ENCODE results near the gene LRP5. TPM values are rescaled to one million over a fixed set of nuclear protein-coding genes. Genes with fewer than 3 reads are reported as not detected.

The LRP5 gene
- total RNA-seq, result 10 to 100 TPM; 11.7 to 13.6 TPM

- ChIA-PET CTCF (interaction anchor here (1.1 kb wide), 1 partner anchor 42 kb away, joined by 3 read pairs; no protein-coding TSS in a partner anchor), POLR2A (no interaction called here)
- Mint-ChIP-seq H3K27me3 (peaks cover 3% of the 10 kb centered on the region), H3K4me3 (peak within 1 kb of the TSS; percentile 84), H3K9me3 (ENCODE audit: low read depth) (no peaks in the 10 kb centered on the region), H3K4me1 (peaks cover 21% of the 10 kb centered on the region), H3K27ac (peak within 1 kb of the TSS; percentile 83), H3K36me3 (ENCODE audit: low read depth) (no peaks in the 10 kb centered on the region)
- ATAC-seq (peak; percentile 60), DNase-seq (peak; percentile 33)
- intact Hi-C loops (cut with DNase I, micrococcal nuclease), result loop anchor here in 1 of 2 experiments (2.0 to 5.0 kb wide), 2 partner anchors 70 to 531 kb away; no protein-coding TSS in a partner anchor
Observed at GRCh38 chr11:68312117-68312779, at the start of gene LRP5. LRP5 (plus strand) TSS chr11:68312591; CDS start chr11:68312715, 124 bp downstream.

- H3K27ac Mint-ChIP-seq, result no peak overlapping the region
- intact Hi-C loops (cut with DNase I, micrococcal nuclease), result no loop called here
- H3K9me3 Mint-ChIP-seq (ENCODE audit: low read depth), result no peaks in the 10 kb centered on the region
- ATAC-seq (no peak), DNase-seq (no peak)
- CTCF ChIA-PET, result no interaction called here
- no peaks in the 10 kb centered on the region for H3K27me3 Mint-ChIP-seq
- peaks cover 26% of the 10 kb centered on the region for H3K36me3 Mint-ChIP-seq (ENCODE audit: low read depth)
- H3K4me1 Mint-ChIP-seq, result no peaks in the 10 kb centered on the region
- POLR2A ChIA-PET, result no interaction called here
- H3K4me3 Mint-ChIP-seq, result no peak overlapping the region
Observed at GRCh38 chr11:68263444-68264035, 48.9 kb upstream of the LRP5 start.

GRCh38 chr11:68264244-68264643 is 48.1 kb upstream of the LRP5 start:
- H3K27ac Mint-ChIP-seq, result no peak overlapping the region
- POLR2A ChIA-PET, result no interaction called here
- intact Hi-C loops (cut with DNase I, micrococcal nuclease), result no loop called here
- H3K4me3 Mint-ChIP-seq, result no peak overlapping the region
- no peak for DNase-seq
- peaks cover 26% of the 10 kb centered on the region for H3K36me3 Mint-ChIP-seq (ENCODE audit: low read depth)
- no peaks in the 10 kb centered on the region for H3K9me3 Mint-ChIP-seq (ENCODE audit: low read depth)
- CTCF ChIA-PET, result no interaction called here
- H3K27me3 Mint-ChIP-seq, result no peaks in the 10 kb centered on the region
- no peak for ATAC-seq
- peaks cover 4% of the 10 kb centered on the region for H3K4me1 Mint-ChIP-seq

- ATAC-seq (no peak), DNase-seq (no peak)
- Mint-ChIP-seq H3K4me1 (peaks cover 10% of the 10 kb centered on the region), H3K4me3 (no peak overlapping the region), H3K9me3 (ENCODE audit: low read depth) (no peaks in the 10 kb centered on the region), H3K36me3 (ENCODE audit: low read depth) (peaks cover 26% of the 10 kb centered on the region), H3K27me3 (no peaks in the 10 kb centered on the region), H3K27ac (no peak overlapping the region)
- POLR2A ChIA-PET, result no interaction called here
- intact Hi-C loops (cut with DNase I, micrococcal nuclease), result no loop called here
- CTCF ChIA-PET, result interaction anchor here (0.7 to 0.8 kb wide), 2 partner anchors 32 to 46 kb away, joined by 4 read pairs; no protein-coding TSS in a partner anchor
Observed at GRCh38 chr11:68264741-68265540, 47.5 kb upstream of the LRP5 start.

- Mint-ChIP-seq H3K36me3 (ENCODE audit: low read depth) (peaks cover 26% of the 10 kb centered on the region), H3K27ac (no peak overlapping the region), H3K27me3 (no peaks in the 10 kb centered on the region), H3K9me3 (ENCODE audit: low read depth) (no peaks in the 10 kb centered on the region), H3K4me3 (no peak overlapping the region), H3K4me1 (peaks cover 21% of the 10 kb centered on the region)
- intact Hi-C loops (cut with DNase I, micrococcal nuclease), result no loop called here
- POLR2A ChIA-PET, result no interaction called here
- CTCF ChIA-PET, result interaction anchor here (0.8 to 0.9 kb wide), 3 partner anchors 28 to 37 kb away, joined by 3 to 4 read pairs (median 4); no protein-coding TSS in a partner anchor
- no peak for DNase-seq
- ATAC-seq, result no peak
Observed at GRCh38 chr11:68266121-68266891, 46.1 kb upstream of the LRP5 start.

GRCh38 chr11:68266936-68267880 is 45.2 kb upstream of the LRP5 start:
- no peak for ATAC-seq

GRCh38 chr11:68267881-68268240 is 44.5 kb upstream of the LRP5 start:
- no peaks in the 10 kb centered on the region for H3K27me3 Mint-ChIP-seq
- ATAC-seq (no peak), DNase-seq (no peak)
- intact Hi-C loops (cut with DNase I, micrococcal nuclease), result no loop called here
- H3K9me3 Mint-ChIP-seq (ENCODE audit: low read depth), result no peaks in the 10 kb centered on the region
- CTCF ChIA-PET, result interaction anchor here (1.1 kb wide), 1 partner anchor 30 kb away, joined by 3 read pairs; no protein-coding TSS in a partner anchor
- peaks cover 24% of the 10 kb centered on the region for H3K4me1 Mint-ChIP-seq
- no peak overlapping the region for H3K27ac Mint-ChIP-seq
- no peak overlapping the region for H3K4me3 Mint-ChIP-seq
- H3K36me3 Mint-ChIP-seq (ENCODE audit: low read depth), result peaks cover 20% of the 10 kb centered on the region
- POLR2A ChIA-PET, result no interaction called here

More at GRCh38 chr11:68266936-68267880, 45.2 kb upstream of the LRP5 start:
- POLR2A ChIA-PET, result no interaction called here
- CTCF ChIA-PET, result interaction anchor here (0.8 to 1.1 kb wide), 2 partner anchors 27 to 30 kb away, joined by 3 to 4 read pairs; no protein-coding TSS in a partner anchor
- H3K27ac Mint-ChIP-seq, result no peak overlapping the region
- no peak overlapping the region for H3K4me3 Mint-ChIP-seq
- peaks cover 23% of the 10 kb centered on the region for H3K36me3 Mint-ChIP-seq (ENCODE audit: low read depth)
- no peaks in the 10 kb centered on the region for H3K9me3 Mint-ChIP-seq (ENCODE audit: low read depth)
- intact Hi-C loops (cut with DNase I, micrococcal nuclease), result no loop called here
- DNase-seq, result no peak
- H3K4me1 Mint-ChIP-seq, result peaks cover 21% of the 10 kb centered on the region
- no peaks in the 10 kb centered on the region for H3K27me3 Mint-ChIP-seq

- POLR2A ChIA-PET, result no interaction called here
- H3K27me3 Mint-ChIP-seq, result no peaks in the 10 kb centered on the region
- intact Hi-C loops (cut with DNase I, micrococcal nuclease), result loop anchor here (5.0 kb wide), 3 partner anchors 178 to 778 kb away; partner anchors contain the start of gene TPCN2 (in 1 of the 2)
- no peak overlapping the region for H3K4me3 Mint-ChIP-seq
- CTCF ChIA-PET, result interaction anchor here (4.2 to 4.3 kb wide), 2 partner anchors 11 to 28 kb away, joined by 26 to 63 read pairs; no protein-coding TSS in a partner anchor
- ATAC-seq, result no peak
- peaks cover 27% of the 10 kb centered on the region for H3K4me1 Mint-ChIP-seq
- H3K27ac Mint-ChIP-seq, result no peak overlapping the region
- H3K36me3 Mint-ChIP-seq (ENCODE audit: low read depth), result peaks cover 16% of the 10 kb centered on the region
- no peaks in the 10 kb centered on the region for H3K9me3 Mint-ChIP-seq (ENCODE audit: low read depth)
- no peak for DNase-seq
Observed at GRCh38 chr11:68269414-68270081, 42.8 kb upstream of the LRP5 start.

GRCh38 chr11:68270196-68271022 is 42.0 kb upstream of the LRP5 start:
- Mint-ChIP-seq H3K36me3 (ENCODE audit: low read depth) (peaks cover 9% of the 10 kb centered on the region), H3K27ac (peak overlapping the region; percentile 84), H3K9me3 (ENCODE audit: low read depth) (no peaks in the 10 kb centered on the region), H3K4me3 (peak overlapping the region; percentile 91), H3K27me3 (no peaks in the 10 kb centered on the region), H3K4me1 (peaks cover 27% of the 10 kb centered on the region)
- ATAC-seq (no peak), DNase-seq (no peak)
- ChIA-PET CTCF (interaction anchor here (0.6 to 4.3 kb wide), 13 partner anchors 9 to 203 kb away, joined by 3 to 63 read pairs (median 3); partner anchors contain the start of gene LRP5), POLR2A (interaction anchor here (0.6 to 1.4 kb wide), 2 partner anchors 12 to 32 kb away, joined by 3 to 5 read pairs; no protein-coding TSS in a partner anchor)
- intact Hi-C loops (cut with DNase I, micrococcal nuclease), result loop anchor here (1.0 to 5.0 kb wide), 7 partner anchors 13 to 1405 kb away; partner anchors contain the start of genes IGHMBP2 (in 1 of the 2), LTO1 (in 1 of the 2), MRPL21 (in 1 of the 2) and TPCN2 (in 1 of the 2)
